HCT116 (cell line): Measurements from ENCODE around the gene HOXC6.

Source experiments
- CBX3 ChIP-seq: IDR thresholded peaks from 2 replicates; pipeline ENCODE4 v1.6.1; 2012; ENCODE audit warnings: low read depth
- CEBPB ChIP-seq: IDR thresholded peaks from 2 replicates; pipeline ENCODE4 v1.6.1; 2012; ENCODE audit warnings: low read depth
- CTCF ChIP-seq, 3 experiments: fragments of 200-600 bp in 1 of 3; sonication (generic) in 1 of 3; IDR thresholded peaks in 2 of 3; conservative IDR thresholded peaks in 1 of 3; 2 replicates each; pipeline ENCODE4 v1.5.1; 2012 to 2017; ENCODE audit warnings: low read depth in 2 of 3, low read length in 2 of 3, antibody characterized with exemption in 1 of 3, borderline replicate concordance in 1 of 3, control low read depth in 1 of 3, mild to moderate bottlenecking in 1 of 3, mixed read lengths in 1 of 3, mixed run types in 1 of 3, moderate library complexity in 1 of 3; ENCODE audit not compliant: insufficient read depth in 1 of 3
- EGR1 ChIP-seq: IDR thresholded peaks from 2 replicates; pipeline ENCODE4 v1.6.1; 2012; ENCODE audit warnings: low read depth
- MAX ChIP-seq: IDR thresholded peaks from 2 replicates; pipeline ENCODE4 v1.6.1; 2012
- POLR2A ChIP-seq: IDR thresholded peaks from 2 replicates; pipeline ENCODE4 v1.7.0; 2011; ENCODE audit warnings: borderline replicate concordance; ENCODE audit not compliant: insufficient read depth, insufficient read length; ENCODE audit errors: extremely low read depth
- POLR2AphosphoS5 ChIP-seq: IDR thresholded peaks from 2 replicates; pipeline ENCODE4 v1.6.1; 2011; ENCODE audit warnings: mild to moderate bottlenecking, low read depth, low read length, moderate library complexity
- SIN3A ChIP-seq: IDR thresholded peaks from 2 replicates; pipeline ENCODE4 v1.6.1; 2012; ENCODE audit warnings: low read depth
- YY1 ChIP-seq: IDR thresholded peaks from 2 replicates; pipeline ENCODE4 v1.6.1; 2011; ENCODE audit warnings: low read length, low read depth, moderate library complexity, mild to moderate bottlenecking; ENCODE audit not compliant: insufficient replicate concordance; ENCODE audit errors: extremely low read depth
- ZFX ChIP-seq: fragments of 450-650 bp; IDR thresholded peaks from 2 replicates; pipeline ENCODE4 v1.6.1; 2017

- TF ChIP-seq MAX (no peak), SIN3A (no peak), CTCF (IDR thresholded peaks at IDR 0.05 in 2 of 3, conservative IDR thresholded peaks at IDR 0.05 in 1 of 3; ENCODE audit: borderline replicate concordance in 1 of 3, insufficient read depth in 1 of 3, low read depth in 2 of 3, low read length in 2 of 3) (no peak), POLR2AphosphoS5 (no peak), YY1 (no peak), CEBPB (no peak), CBX3 (no peak), ZFX (no peak), EGR1 (no peak), POLR2A (no peak)
Observed at GRCh38 chr12:53985692-53985993, 42.6 kb upstream of the HOXC6 start.
